ENCODE measurements around the gene SLC25A41. TPM values are rescaled to one million over a fixed set of nuclear protein-coding genes. Genes with fewer than 3 reads are reported as not detected.

SLC25A41 gene
- total and polyA plus RNA-seq, 2 of the 13 experiments (the other 11 are each of a cell fraction or from before 2014, with no cell fraction given) = 0.33 to 0.95 TPM

DNA sequence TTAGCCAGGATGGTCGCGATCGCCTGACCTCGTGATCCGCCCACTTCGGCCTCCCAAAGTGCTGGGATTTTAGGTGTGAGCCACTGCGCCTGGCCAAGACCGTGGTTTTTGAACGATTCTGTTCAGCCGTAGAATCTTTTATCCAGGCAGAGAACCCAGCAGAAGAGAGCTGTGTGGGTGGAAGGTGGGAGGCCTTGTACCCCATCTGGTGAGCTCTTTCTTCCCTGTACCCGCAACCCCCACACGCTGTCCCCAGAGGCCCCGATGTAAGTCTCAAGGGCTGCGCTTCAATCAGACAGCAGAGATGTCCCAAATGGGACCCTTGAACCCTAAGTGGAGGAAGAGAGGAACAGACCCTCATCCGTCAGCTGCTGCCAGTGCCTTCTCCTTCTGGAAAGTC is 22.4 kb upstream of the SLC25A41 start:
- ChIA-PET POLR2A (no interaction called here), CTCF (ENCODE audit: low intra/inter-chr PET ratio, low total read pairs) (no interaction called here)
- peaks cover 11% of the 10 kb centered on the region for H3K4me1 ChIP-seq (ENCODE audit: insufficient read depth, low read length)
- no TSS peak for BruUV-seq (replicated peaks)
- H3K36me3 ChIP-seq (replicated peaks in 1 of 2; ENCODE audit: control insufficient read depth in 1 of 2, insufficient read depth in 2 of 2, low read length in 2 of 2) = peaks cover 10 to 24% of the 10 kb centered on the region in 2 experiments
- 96% methylated on average over 14 of the region's 15 CpGs for WGBS (ENCODE audit: low lambda C conversion rate)
- H3K4me2 ChIP-seq (ENCODE audit: low read depth, low read length) = no peak overlapping the region
- ATAC-seq (no peak), DNase-seq (ENCODE audit: low spot score) (no peak), FAIRE-seq (no peak)
- intact Hi-C loops (cut with micrococcal nuclease; ENCODE audit: unreplicated experiment) (no loop called here), in situ Hi-C loops (cut with HindIII; ENCODE audit: extremely low pct_ligation_motif_present, low pct_unique_long_range_greater_than_20kb) (no loop called here)
- no peak overlapping the region for H3K4me3 ChIP-seq (replicated peaks in 1 of 3; ENCODE audit: insufficient read depth in 1 of 3, low read depth in 2 of 3, low read length in 3 of 3)
- H3K27me3 ChIP-seq (ENCODE audit: control insufficient read depth in 1 of 2, insufficient read depth in 2 of 2, low read length in 2 of 2) = no peaks in the 10 kb centered on the region
- no peak overlapping the region for H3K9ac ChIP-seq (ENCODE audit: insufficient read depth, low read depth, low read length)
- H3K79me2 ChIP-seq (ENCODE audit: insufficient read depth, low read length) = no peaks in the 10 kb centered on the region
- peaks cover 5% of the 10 kb centered on the region; the same call in 1 of the 2 replicates for H3K9me3 ChIP-seq (ENCODE audit: low read length)
- no peak overlapping the region for H3K27ac ChIP-seq (ENCODE audit: extremely low read length, insufficient read depth, low read length)
- no peaks in the 10 kb centered on the region for H4K20me1 ChIP-seq (ENCODE audit: insufficient read depth, low read length)
- no peak overlapping the region for H2AFZ ChIP-seq (ENCODE audit: low read length)
- no peak for TF ChIP-seq TAF1 (CRISPR knock-in tag; IDR thresholded peaks at IDR 0.05)
- no peak for TF ChIP-seq ZNF570 (CRISPR knock-in tag; IDR thresholded peaks at IDR 0.05; ENCODE audit: borderline replicate concordance)
- TF ChIP-seq, protein P1, sequence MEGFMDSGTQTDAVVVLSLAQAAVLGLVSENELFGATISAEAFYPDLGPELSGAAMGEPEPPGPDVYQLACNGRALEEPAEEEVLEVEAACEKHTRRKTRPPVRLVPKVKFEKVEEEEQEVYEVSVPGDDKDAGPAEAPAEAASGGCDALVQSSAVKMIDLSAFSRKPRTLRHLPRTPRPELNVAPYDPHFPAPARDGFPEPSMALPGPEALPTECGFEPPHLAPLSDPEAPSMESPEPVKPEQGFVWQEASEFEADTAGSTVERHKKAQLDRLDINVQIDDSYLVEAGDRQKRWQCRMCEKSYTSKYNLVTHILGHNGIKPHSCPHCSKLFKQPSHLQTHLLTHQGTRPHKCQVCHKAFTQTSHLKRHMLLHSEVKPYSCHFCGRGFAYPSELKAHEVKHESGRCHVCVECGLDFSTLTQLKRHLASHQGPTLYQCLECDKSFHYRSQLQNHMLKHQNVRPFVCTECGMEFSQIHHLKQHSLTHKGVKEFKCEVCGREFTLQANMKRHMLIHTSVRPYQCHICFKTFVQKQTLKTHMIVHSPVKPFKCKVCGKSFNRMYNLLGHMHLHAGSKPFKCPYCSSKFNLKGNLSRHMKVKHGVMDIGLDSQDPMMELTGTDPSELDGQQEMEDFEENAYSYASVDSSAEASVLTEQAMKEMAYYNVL (CRISPR knock-in tag; IDR thresholded peaks at IDR 0.05; ENCODE audit: borderline replicate concordance) = no peak
- TF ChIP-seq, protein P2, sequence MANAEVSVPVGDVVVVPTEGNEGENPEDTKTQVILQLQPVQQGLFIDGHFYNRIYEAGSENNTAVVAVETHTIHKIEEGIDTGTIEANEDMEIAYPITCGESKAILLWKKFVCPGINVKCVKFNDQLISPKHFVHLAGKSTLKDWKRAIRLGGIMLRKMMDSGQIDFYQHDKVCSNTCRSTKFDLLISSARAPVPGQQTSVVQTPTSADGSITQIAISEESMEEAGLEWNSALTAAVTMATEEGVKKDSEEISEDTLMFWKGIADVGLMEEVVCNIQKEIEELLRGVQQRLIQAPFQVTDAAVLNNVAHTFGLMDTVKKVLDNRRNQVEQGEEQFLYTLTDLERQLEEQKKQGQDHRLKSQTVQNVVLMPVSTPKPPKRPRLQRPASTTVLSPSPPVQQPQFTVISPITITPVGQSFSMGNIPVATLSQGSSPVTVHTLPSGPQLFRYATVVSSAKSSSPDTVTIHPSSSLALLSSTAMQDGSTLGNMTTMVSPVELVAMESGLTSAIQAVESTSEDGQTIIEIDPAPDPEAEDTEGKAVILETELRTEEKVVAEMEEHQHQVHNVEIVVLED (CRISPR knock-in tag; IDR thresholded peaks at IDR 0.05; ENCODE audit: borderline replicate concordance) = no peak
- TF ChIP-seq, protein P3, sequence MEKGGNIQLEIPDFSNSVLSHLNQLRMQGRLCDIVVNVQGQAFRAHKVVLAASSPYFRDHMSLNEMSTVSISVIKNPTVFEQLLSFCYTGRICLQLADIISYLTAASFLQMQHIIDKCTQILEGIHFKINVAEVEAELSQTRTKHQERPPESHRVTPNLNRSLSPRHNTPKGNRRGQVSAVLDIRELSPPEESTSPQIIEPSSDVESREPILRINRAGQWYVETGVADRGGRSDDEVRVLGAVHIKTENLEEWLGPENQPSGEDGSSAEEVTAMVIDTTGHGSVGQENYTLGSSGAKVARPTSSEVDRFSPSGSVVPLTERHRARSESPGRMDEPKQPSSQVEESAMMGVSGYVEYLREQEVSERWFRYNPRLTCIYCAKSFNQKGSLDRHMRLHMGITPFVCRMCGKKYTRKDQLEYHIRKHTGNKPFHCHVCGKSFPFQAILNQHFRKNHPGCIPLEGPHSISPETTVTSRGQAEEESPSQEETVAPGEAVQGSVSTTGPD (CRISPR knock-in tag; IDR thresholded peaks at IDR 0.05) = no peak
- TF ChIP-seq FIP1L1 (IDR thresholded peaks at IDR 0.05; ENCODE audit: borderline replicate concordance, insufficient read depth, low read depth, low read length) = no peak
- no peak for TF ChIP-seq ZNF598 (CRISPR knock-in tag; IDR thresholded peaks at IDR 0.05; ENCODE audit: borderline replicate concordance)
- TF ChIP-seq, protein P4, sequence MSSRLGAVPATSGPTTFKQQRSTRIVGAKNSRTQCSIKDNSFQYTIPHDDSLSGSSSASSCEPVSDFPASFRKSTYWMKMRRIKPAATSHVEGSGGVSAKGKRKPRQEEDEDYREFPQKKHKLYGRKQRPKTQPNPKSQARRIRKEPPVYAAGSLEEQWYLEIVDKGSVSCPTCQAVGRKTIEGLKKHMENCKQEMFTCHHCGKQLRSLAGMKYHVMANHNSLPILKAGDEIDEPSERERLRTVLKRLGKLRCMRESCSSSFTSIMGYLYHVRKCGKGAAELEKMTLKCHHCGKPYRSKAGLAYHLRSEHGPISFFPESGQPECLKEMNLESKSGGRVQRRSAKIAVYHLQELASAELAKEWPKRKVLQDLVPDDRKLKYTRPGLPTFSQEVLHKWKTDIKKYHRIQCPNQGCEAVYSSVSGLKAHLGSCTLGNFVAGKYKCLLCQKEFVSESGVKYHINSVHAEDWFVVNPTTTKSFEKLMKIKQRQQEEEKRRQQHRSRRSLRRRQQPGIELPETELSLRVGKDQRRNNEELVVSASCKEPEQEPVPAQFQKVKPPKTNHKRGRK (CRISPR knock-in tag; IDR thresholded peaks at IDR 0.05) = no peak
- TF ChIP-seq, protein P5, sequence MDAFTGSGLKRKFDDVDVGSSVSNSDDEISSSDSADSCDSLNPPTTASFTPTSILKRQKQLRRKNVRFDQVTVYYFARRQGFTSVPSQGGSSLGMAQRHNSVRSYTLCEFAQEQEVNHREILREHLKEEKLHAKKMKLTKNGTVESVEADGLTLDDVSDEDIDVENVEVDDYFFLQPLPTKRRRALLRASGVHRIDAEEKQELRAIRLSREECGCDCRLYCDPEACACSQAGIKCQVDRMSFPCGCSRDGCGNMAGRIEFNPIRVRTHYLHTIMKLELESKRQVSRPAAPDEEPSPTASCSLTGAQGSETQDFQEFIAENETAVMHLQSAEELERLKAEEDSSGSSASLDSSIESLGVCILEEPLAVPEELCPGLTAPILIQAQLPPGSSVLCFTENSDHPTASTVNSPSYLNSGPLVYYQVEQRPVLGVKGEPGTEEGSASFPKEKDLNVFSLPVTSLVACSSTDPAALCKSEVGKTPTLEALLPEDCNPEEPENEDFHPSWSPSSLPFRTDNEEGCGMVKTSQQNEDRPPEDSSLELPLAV (CRISPR knock-in tag; conservative IDR thresholded peaks at IDR 0.05; ENCODE audit: low read depth) = no peak
- TF ChIP-seq, protein P6, sequence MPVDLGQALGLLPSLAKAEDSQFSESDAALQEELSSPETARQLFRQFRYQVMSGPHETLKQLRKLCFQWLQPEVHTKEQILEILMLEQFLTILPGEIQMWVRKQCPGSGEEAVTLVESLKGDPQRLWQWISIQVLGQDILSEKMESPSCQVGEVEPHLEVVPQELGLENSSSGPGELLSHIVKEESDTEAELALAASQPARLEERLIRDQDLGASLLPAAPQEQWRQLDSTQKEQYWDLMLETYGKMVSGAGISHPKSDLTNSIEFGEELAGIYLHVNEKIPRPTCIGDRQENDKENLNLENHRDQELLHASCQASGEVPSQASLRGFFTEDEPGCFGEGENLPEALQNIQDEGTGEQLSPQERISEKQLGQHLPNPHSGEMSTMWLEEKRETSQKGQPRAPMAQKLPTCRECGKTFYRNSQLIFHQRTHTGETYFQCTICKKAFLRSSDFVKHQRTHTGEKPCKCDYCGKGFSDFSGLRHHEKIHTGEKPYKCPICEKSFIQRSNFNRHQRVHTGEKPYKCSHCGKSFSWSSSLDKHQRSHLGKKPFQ (CRISPR knock-in tag; IDR thresholded peaks at IDR 0.05; ENCODE audit: insufficient replicate concordance) = no peak
- no peak for TF ChIP-seq MEF2D (CRISPR knock-in tag; IDR thresholded peaks at IDR 0.05)
- no peak for TF ChIP-seq TBX2 (CRISPR knock-in tag; IDR thresholded peaks at IDR 0.05; ENCODE audit: borderline replicate concordance)
- TF ChIP-seq ARID2 (CRISPR knock-in tag; IDR thresholded peaks at IDR 0.05; ENCODE audit: borderline replicate concordance) = no peak
- TF ChIP-seq ZNF746 (CRISPR knock-in tag; IDR thresholded peaks at IDR 0.05) = no peak

Data from HepG2 (cell line).